T-cell (primary cell): Measurements from ENCODE around the gene HPS4. TPM values are rescaled to one million over a fixed set of nuclear protein-coding genes. Genes with fewer than 3 reads are reported as not detected.

Experiments used
- ATAC-seq, 4 experiments: fragments of 200-7000 bp in 3 of 4; fragments of 150-1000 bp in 1 of 4; cut with Tn5 transposase; replicated peaks in 1 of 4; 1 replicate in 3 of 4; 2 replicates in 1 of 4; pipeline ENCODE4 v1.10.0; 2021; ENCODE audit warnings: moderate library complexity in 3 of 4, mild to moderate bottlenecking in 2 of 4, moderate number of reproducible peaks in 1 of 4
- CTCF ChIA-PET, 2 donors: fragments of 300-600 bp; sonication (Branson Sonifier 250); formaldehyde crosslinking; loops; one replicate each; lab custom pipeline; 2022; ENCODE audit warnings: antibody characterized with exemption in 2 of 2; lab: Charles Lee
- POLR2A ChIA-PET, 2 donors: fragments of 300-600 bp; sonication (Branson Sonifier 250); formaldehyde crosslinking; loops; one replicate each; lab custom pipeline; 2022; ENCODE audit warnings: antibody characterized with exemption in 2 of 2; lab: Charles Lee
- DNase-seq, 35 experiments: peaks; one replicate each; pipeline versions ENCODE4 v3.0.0 to v3.0.0-alpha.2; 2013 to 2023
- H3K27ac ChIP-seq: one replicate; pipeline ENCODE4 v1.5.1; 2013; ENCODE audit warnings: low read length
- H3K27me3 ChIP-seq, 2 experiments: replicated peaks in 1 of 2; 1 replicate in 1 of 2; 2 replicates in 1 of 2; pipeline versions ENCODE4 v1.6.1 to v1.7.0; 2013; ENCODE audit warnings: low read length in 1 of 2, mixed read lengths in 1 of 2; ENCODE audit not compliant: control insufficient read depth in 2 of 2, insufficient read depth in 2 of 2; ENCODE audit errors: extremely low read depth in 1 of 2
- H3K36me3 ChIP-seq, 2 donors: 1 replicate in 1 of 2; 2 replicates in 1 of 2; pipeline versions ENCODE4 v1.6.1 to v1.7.0; 2013; ENCODE audit warnings: low read length in 1 of 2; ENCODE audit not compliant: control insufficient read depth in 2 of 2, insufficient read depth in 1 of 2; ENCODE audit errors: extremely low read depth in 1 of 2
- H3K4me1 ChIP-seq, 2 experiments: 1 replicate in 1 of 2; 2 replicates in 1 of 2; pipeline versions ENCODE4 v1.6.1 to v1.7.0; 2013; ENCODE audit warnings: low read length in 2 of 2, mixed read lengths in 1 of 2; ENCODE audit not compliant: insufficient read depth in 2 of 2, control insufficient read depth in 1 of 2; ENCODE audit errors: extremely low read depth in 1 of 2
- H3K4me3 ChIP-seq, 2 donors: 1 replicate in 1 of 2; 2 replicates in 1 of 2; pipeline versions ENCODE4 v1.5.1 to v1.7.0; 2013; ENCODE audit warnings: mild to moderate bottlenecking in 2 of 2, low read length in 1 of 2, moderate library complexity in 1 of 2; ENCODE audit not compliant: control insufficient read depth in 1 of 2; ENCODE audit errors: extremely low read depth in 1 of 2
- H3K9me3 ChIP-seq: 2 replicates; pipeline ENCODE4 v1.7.0; 2013
- H3K27ac Mint-ChIP-seq, 2 donors: one replicate each; pipeline ENCODE4 v1.8.0; 2020 to 2021; ENCODE audit warnings: mild to moderate bottlenecking in 2 of 2, mixed read lengths in 2 of 2
- H3K27me3 Mint-ChIP-seq, 2 donors: one replicate each; pipeline ENCODE4 v1.8.0; 2021 to 2022; ENCODE audit warnings: mixed read lengths in 2 of 2
- H3K36me3 Mint-ChIP-seq: one replicate; pipeline ENCODE4 v1.8.0; 2021; ENCODE audit warnings: mixed read lengths
- H3K4me1 Mint-ChIP-seq, 3 donors: one replicate each; pipeline ENCODE4 v1.8.0; 2020 to 2022; ENCODE audit warnings: mixed read lengths in 3 of 3, mild to moderate bottlenecking in 1 of 3
- H3K4me3 Mint-ChIP-seq, 3 donors: one replicate each; pipeline ENCODE4 v1.8.0; 2020 to 2022; ENCODE audit warnings: mild to moderate bottlenecking in 3 of 3, mixed read lengths in 3 of 3, moderate library complexity in 3 of 3
- H3K9me3 Mint-ChIP-seq, 3 donors: one replicate each; pipeline ENCODE4 v1.8.0; 2020 to 2022; ENCODE audit warnings: mixed read lengths in 3 of 3
- WGBS: methylation state at CpG from one replicate; pipeline ENCODE4 v1.1.5; 2013; ENCODE audit warnings: missing lambda C conversion rate; ENCODE audit not compliant: insufficient coverage; 5-methylcytosine and 5-hydroxymethylcytosine counted together
- total RNA-seq, 35 experiments: library from RNA in 6 of 35; stranded (reverse) in 6 of 35; fragments of 120-200 nt in 1 of 35; gene quantifications; one replicate each; pipeline versions ENCODE4 v1.2.1 to v1.2.4 and lab custom pipeline; 2013 to 2026

The HPS4 gene
- total RNA-seq, 5 donors from 2014 or later (not counting 1 experiment from before 2014, with no cell fraction given), result 38.7 to 53.4 (median 50.0) TPM

DNA sequence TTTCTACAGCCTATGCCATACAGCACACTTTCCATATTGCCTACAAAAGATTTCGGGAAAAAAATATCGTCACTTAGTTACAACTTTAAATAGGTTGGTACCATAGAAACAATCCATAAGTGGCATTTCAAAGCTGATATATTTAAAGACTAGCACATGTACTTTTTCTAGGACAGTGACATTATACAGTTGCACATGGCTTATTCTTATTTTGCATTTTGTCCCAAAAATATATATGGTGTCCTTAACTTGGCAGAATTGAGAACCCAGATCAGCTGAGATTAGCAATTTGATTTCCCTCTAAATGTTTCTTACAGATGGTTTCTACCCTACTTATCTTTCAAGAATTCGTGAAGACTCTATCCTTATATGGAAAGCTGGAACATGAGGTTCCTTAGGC lies 32.3 kb upstream of the HPS4 start:
- ATAC-seq, result no peak
- ChIA-PET POLR2A (interaction anchor here in 1 of 2 donors (0.6 kb wide), 1 partner anchor 1959 kb away, joined by 21 read pairs; no protein-coding TSS in a partner anchor), CTCF (no interaction called here)
- Mint-ChIP-seq H3K4me3 (no peak overlapping the region), H3K36me3 (no peaks in the 10 kb centered on the region), H3K27ac (no peak overlapping the region), H3K4me1 (peaks cover 30 to 33% (median 30%) of the 10 kb centered on the region in 3 donors), H3K9me3 (no peaks in the 10 kb centered on the region), H3K27me3 (no peaks in the 10 kb centered on the region)
- Histone ChIP-seq H3K27me3 (no peaks in the 10 kb centered on the region), H3K36me3 (no peaks in the 10 kb centered on the region), H3K9me3 (no peaks in the 10 kb centered on the region), H3K4me3 (no peak overlapping the region), H3K4me1 (peaks cover 11 to 20% of the 10 kb centered on the region in 2 experiments), H3K27ac (no peak overlapping the region)
- DNase-seq, result no peak
- no CpG with 5 or more reads among the region's 3 CpGs for WGBS

DNA sequence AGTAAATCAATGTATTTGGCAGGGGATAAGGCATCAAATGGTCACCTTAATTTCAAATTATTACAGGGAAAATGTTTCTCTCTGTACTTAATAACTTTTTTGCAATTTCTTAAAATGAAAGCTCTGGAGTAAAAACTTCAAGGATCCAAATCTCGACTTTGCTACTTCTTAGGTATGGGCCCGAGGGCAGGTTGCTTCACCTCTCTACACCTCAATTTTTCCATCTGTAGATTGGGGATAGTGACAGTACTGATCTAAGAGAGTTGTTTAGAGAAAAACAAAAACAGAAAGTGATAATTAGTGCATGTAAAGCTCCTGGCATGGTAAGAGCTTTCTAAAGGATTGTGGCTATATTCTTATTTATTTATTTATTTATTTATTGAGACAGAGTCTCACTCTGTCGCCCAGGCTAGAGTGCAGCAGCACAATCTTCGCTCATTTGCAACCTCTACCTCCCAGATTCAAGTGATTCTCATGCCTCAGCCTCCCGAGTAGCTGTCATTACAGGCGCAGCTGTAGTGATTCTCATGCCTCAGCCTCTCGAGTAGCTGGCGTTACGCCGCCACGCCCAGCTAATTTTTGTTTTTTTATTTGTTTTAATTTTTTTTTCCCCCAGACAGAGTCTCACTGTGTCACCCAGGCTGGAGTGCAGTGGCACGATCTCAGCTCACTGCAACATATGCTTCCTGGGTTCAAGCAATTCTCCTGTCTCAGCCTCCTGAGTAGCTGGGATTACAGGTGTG lies 31.0 kb upstream of the HPS4 start:
- ChIA-PET POLR2A (interaction anchor here in 1 of 2 donors (0.6 kb wide), 1 partner anchor 143 kb away, joined by 3 read pairs; no protein-coding TSS in a partner anchor), CTCF (interaction anchor here in 1 of 2 donors (0.6 kb wide), 1 partner anchor 14 kb away, joined by 3 read pairs; no protein-coding TSS in a partner anchor)
- no peak overlapping the region for H3K27ac ChIP-seq
- H3K27me3 Mint-ChIP-seq, result no peaks in the 10 kb centered on the region
- H3K4me3 Mint-ChIP-seq, result no peak overlapping the region
- no peak for DNase-seq
- H3K4me1 Mint-ChIP-seq, result peaks cover 40 to 43% (median 43%) of the 10 kb centered on the region in 3 donors
- H3K36me3 ChIP-seq, result peaks cover 0 to 6% of the 10 kb centered on the region in 2 donors
- H3K4me3 ChIP-seq, result no peak overlapping the region
- no peak overlapping the region for H3K27ac Mint-ChIP-seq
- H3K27me3 ChIP-seq, result no peaks in the 10 kb centered on the region
- H3K36me3 Mint-ChIP-seq, result peaks cover 8% of the 10 kb centered on the region
- H3K9me3 Mint-ChIP-seq, result no peaks in the 10 kb centered on the region
- peaks cover 11 to 21% of the 10 kb centered on the region in 2 experiments for H3K4me1 ChIP-seq
- H3K9me3 ChIP-seq, result no peaks in the 10 kb centered on the region
- no peak for ATAC-seq
- WGBS, result 98% methylated on average over 5 of the region's 12 CpGs

DNA sequence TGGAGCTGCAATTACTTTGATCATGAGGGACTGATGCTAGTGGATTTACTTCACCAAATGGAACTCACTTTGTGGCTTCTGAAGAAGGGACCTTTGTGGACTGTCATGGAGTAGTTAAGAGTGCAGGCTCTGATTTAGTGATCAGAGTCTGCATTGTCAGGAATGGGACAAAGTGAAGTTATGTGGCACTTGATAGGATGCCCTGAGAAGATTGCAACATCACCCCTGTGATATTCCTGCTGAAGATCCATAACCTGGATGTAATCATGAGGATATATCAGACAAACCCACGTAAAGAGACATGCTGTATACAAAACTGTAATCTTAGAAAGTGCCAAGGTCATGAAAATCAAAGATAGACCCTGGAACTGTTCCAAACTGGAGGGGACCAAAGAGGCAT lies 30.3 kb upstream of the HPS4 start:
- peaks cover 14% of the 10 kb centered on the region for H3K36me3 Mint-ChIP-seq
- POLR2A ChIA-PET, result interaction anchor here in 1 of 2 donors (0.6 kb wide), 1 partner anchor 1961 kb away, joined by 5 read pairs; no protein-coding TSS in a partner anchor
- WGBS, result no CpG with 5 or more reads among the region's 1 CpG
- H3K4me1 Mint-ChIP-seq, result peaks cover 45 to 51% (median 50%) of the 10 kb centered on the region in 3 donors
- ATAC-seq (no peak), DNase-seq (no peak)
- H3K27ac Mint-ChIP-seq, result no peak overlapping the region
- H3K9me3 Mint-ChIP-seq, result no peaks in the 10 kb centered on the region
- Histone ChIP-seq H3K27ac (no peak overlapping the region), H3K4me3 (no peak overlapping the region), H3K4me1 (peaks cover 11 to 21% of the 10 kb centered on the region in 2 experiments), H3K27me3 (no peaks in the 10 kb centered on the region), H3K36me3 (peaks cover 0 to 13% of the 10 kb centered on the region in 2 donors), H3K9me3 (no peaks in the 10 kb centered on the region)
- no peaks in the 10 kb centered on the region for H3K27me3 Mint-ChIP-seq
- CTCF ChIA-PET, result interaction anchor here in 1 of 2 donors (2.2 kb wide), 1 partner anchor 130 kb away, joined by 9 read pairs; no protein-coding TSS in a partner anchor
- peak overlapping the region; percentile 99 to 100 (median 99) for H3K4me3 Mint-ChIP-seq

- ChIA-PET POLR2A (interaction anchor here (0.6 to 1.0 kb wide), 2 partner anchors 11 to 29 kb away, joined by 3 read pairs; partner anchors contain the start of genes HPS4 (in 1 of the 2) and SRRD (in 1 of the 2)), CTCF (interaction anchor here in 1 of 2 donors (0.7 to 2.2 kb wide), 5 partner anchors 9 to 153 kb away, joined by 3 to 11 read pairs (median 4); partner anchors contain the start of genes HPS4 and SRRD)
- Mint-ChIP-seq H3K36me3 (peaks cover 22% of the 10 kb centered on the region), H3K4me1 (peaks cover 45 to 52% (median 50%) of the 10 kb centered on the region in 3 donors), H3K9me3 (no peaks in the 10 kb centered on the region), H3K27ac (peak within 1 kb of the TSS; percentile 98 to 99), H3K4me3 (peak within 1 kb of the TSS; percentile 99 to 100 (median 99)), H3K27me3 (no peaks in the 10 kb centered on the region)
- under 1% methylated on average over 40 of the region's 40 CpGs for WGBS
- Histone ChIP-seq H3K27me3 (no peaks in the 10 kb centered on the region), H3K4me3 (peak within 1 kb of the TSS; percentile 96 to 99), H3K4me1 (peaks cover 11 to 21% of the 10 kb centered on the region in 2 experiments), H3K9me3 (no peaks in the 10 kb centered on the region), H3K27ac (peak within 1 kb of the TSS; percentile 80), H3K36me3 (peaks cover 5 to 29% of the 10 kb centered on the region in 2 donors)
- ATAC-seq (peak; percentile 89 to 99 (median 97)), DNase-seq (peak; percentile 67 to 93 (median 86))
These were observed 28.7 kb upstream of the HPS4 start, which contains the start of gene TFIP11 for GRCh38 chr22:26512149-26512793. Gene TFIP11, minus strand, starts transcription at chr22:26512473. Its CDS starts 2,201 bp downstream, at chr22:26510272.

DNA sequence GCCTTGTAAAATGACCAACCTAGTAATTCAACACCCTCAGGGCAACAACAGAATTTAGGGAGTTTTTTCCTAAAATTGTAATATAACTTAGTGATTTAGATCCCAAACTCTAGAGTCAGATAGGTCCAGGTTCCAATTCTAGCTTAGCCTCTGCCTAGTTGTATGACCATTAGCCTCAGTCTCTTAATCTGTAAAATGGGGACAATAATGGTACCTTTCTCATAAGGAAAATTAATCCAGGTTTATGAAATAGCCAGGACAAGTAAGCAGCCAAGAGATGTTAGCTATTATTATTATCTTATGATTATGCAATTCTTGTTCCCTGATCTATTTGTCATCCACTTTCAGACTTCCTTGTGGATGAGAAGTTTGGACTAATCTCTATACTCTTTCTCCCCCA lies 24.6 kb upstream of the HPS4 start:
- Histone ChIP-seq H3K36me3 (peaks cover 22 to 70% of the 10 kb centered on the region in 2 donors), H3K4me3 (no peak overlapping the region), H3K4me1 (peaks cover 13 to 31% of the 10 kb centered on the region in 2 experiments), H3K27me3 (no peaks in the 10 kb centered on the region), H3K27ac (no peak overlapping the region), H3K9me3 (no peaks in the 10 kb centered on the region)
- peaks cover 51% of the 10 kb centered on the region for H3K36me3 Mint-ChIP-seq
- H3K27me3 Mint-ChIP-seq, result no peaks in the 10 kb centered on the region
- no peak overlapping the region for H3K27ac Mint-ChIP-seq
- peaks cover 53 to 55% (median 55%) of the 10 kb centered on the region in 3 donors for H3K4me1 Mint-ChIP-seq
- H3K9me3 Mint-ChIP-seq, result no peaks in the 10 kb centered on the region
- ChIA-PET POLR2A (no interaction called here), CTCF (interaction anchor here in 1 of 2 donors (1.0 kb wide), 1 partner anchor 24 kb away, joined by 4 read pairs; the partner anchor contains the start of genes HPS4 and SRRD)
- DNase-seq (no peak), ATAC-seq (no peak)
- H3K4me3 Mint-ChIP-seq, result no peak overlapping the region
